GM23248 (cell line): Measurements from ENCODE around the gene SERPINA5. TPM values are rescaled to one million over a fixed set of nuclear protein-coding genes. Genes with fewer than 3 reads are reported as not detected.
"Not testable (repeated sequence)": the region's sequence is repeated elsewhere in the genome, so short reads cannot be mapped to it uniquely, and the experiment has no call there.

Source experiments
- DNase-seq: peaks from one replicate; pipeline ENCODE4 v3.0.0-alpha.2; 2015
- H2AFZ ChIP-seq: fragments of 200-600 bp; sonication (generic); 2 replicates; pipeline ENCODE4 v1.6.1; 2016; ENCODE audit warnings: antibody characterized with exemption
- H3F3A ChIP-seq: fragments of 200-600 bp; sonication (generic); 2 replicates; pipeline ENCODE4 v1.6.1; 2016; ENCODE audit warnings: mild to moderate bottlenecking, antibody characterized with exemption, mixed run types; ENCODE audit not compliant: insufficient read depth
- H3K27ac ChIP-seq: fragments of 200-600 bp; sonication (generic); 2 replicates; pipeline ENCODE4 v1.5.1; 2016; ENCODE audit warnings: mild to moderate bottlenecking
- H3K27me3 ChIP-seq: fragments of 200-600 bp; sonication (generic); replicated peaks from 2 replicates; pipeline ENCODE4 v1.6.1; 2016; ENCODE audit warnings: mild to moderate bottlenecking; ENCODE audit not compliant: insufficient read depth
- H3K36me3 ChIP-seq: fragments of 200-600 bp; sonication (generic); 2 replicates; pipeline ENCODE4 v1.6.1; 2016; ENCODE audit warnings: low read depth, mild to moderate bottlenecking
- H3K4me1 ChIP-seq: fragments of 200-600 bp; sonication (generic); 2 replicates; pipeline ENCODE4 v1.6.1; 2016; ENCODE audit warnings: mild to moderate bottlenecking; ENCODE audit not compliant: insufficient read depth
- H3K4me2 ChIP-seq: fragments of 200-600 bp; sonication (generic); one replicate; pipeline ENCODE4 v1.6.1; 2016; ENCODE audit warnings: mild to moderate bottlenecking; ENCODE audit not compliant: unreplicated experiment
- H3K4me3 ChIP-seq: fragments of 200-600 bp; sonication (generic); 2 replicates; pipeline ENCODE4 v1.5.1; 2016; ENCODE audit warnings: mild to moderate bottlenecking
- H3K79me2 ChIP-seq: fragments of 200-600 bp; sonication (generic); 2 replicates; pipeline ENCODE4 v1.6.1; 2016; ENCODE audit warnings: mild to moderate bottlenecking; ENCODE audit not compliant: insufficient read depth
- H3K9ac ChIP-seq: fragments of 200-600 bp; sonication (generic); 2 replicates; pipeline ENCODE4 v1.6.1; 2016; ENCODE audit warnings: mild to moderate bottlenecking
- H3K9me2 ChIP-seq: fragments of 200-600 bp; sonication (generic); 2 replicates; pipeline ENCODE4 v1.6.1; 2016; ENCODE audit warnings: mixed run types, mild to moderate bottlenecking, moderate library complexity; ENCODE audit not compliant: insufficient read depth
- H3K9me3 ChIP-seq: fragments of 200-600 bp; sonication (generic); one replicate; pipeline ENCODE4 v1.6.1; 2017; ENCODE audit warnings: low read depth
- H4K20me1 ChIP-seq: fragments of 200-600 bp; sonication (generic); 2 replicates; pipeline ENCODE4 v1.6.0; 2016; ENCODE audit not compliant: insufficient read depth
- EZH2 ChIP-seq: fragments of 200-600 bp; sonication (generic); IDR thresholded peaks from 2 replicates; pipeline ENCODE4 v1.6.1; 2018; ENCODE audit warnings: antibody characterized with exemption, mild to moderate bottlenecking; ENCODE audit not compliant: insufficient read depth, poor library complexity, severe bottlenecking
- EZH2phosphoT487 ChIP-seq: fragments of 200-600 bp; sonication (generic); IDR thresholded peaks from 2 replicates; pipeline ENCODE4 v1.6.1; 2018; ENCODE audit warnings: antibody characterized with exemption, moderate library complexity, mild to moderate bottlenecking, low read depth; ENCODE audit not compliant: insufficient read depth
- WGBS, 2 experiments: methylation state at CpG; one replicate each; pipeline ENCODE4 v1.1.6; 2015 to 2017; ENCODE audit warnings: low lambda C conversion rate in 2 of 2, low coverage in 1 of 2; ENCODE audit errors: missing lambda C conversion rate in 2 of 2; 5-methylcytosine and 5-hydroxymethylcytosine counted together
- in situ Hi-C: fragments of 300-500 bp; cut with MboI; formaldehyde crosslinking; loops from 2 replicates; pipeline ENCODE4 v1.15.0; 2020
- polyA plus RNA-seq: library from polyadenylated mRNA; unstranded; fragments of >200 nt; fragmentation: Nextera tagmentation; extraction: Ambion mirVana; gene quantifications from 2 replicates; pipeline ENCODE4 v1.2.1, GENCODE V29; 2016
- total RNA-seq: library from RNA; depleted of rRNA; stranded (reverse); fragments of >200 nt; shearing (Covaris generic); gene quantifications from 2 replicates; pipeline ENCODE4 v1.2.3, GENCODE V29; 2014

SERPINA5 gene
- total and polyA plus RNA-seq, 2 experiments from 2014 or later = not detected

- Histone ChIP-seq H3K4me2 (no peak overlapping the region), H3K9me3 (no peaks in the 10 kb centered on the region), H3F3A (peaks cover 17% of the 10 kb centered on the region; the same call in 1 of the 2 replicates), H3K9me2 (no peaks in the 10 kb centered on the region), H3K27ac (peak overlapping the region; percentile 68; the same call in 1 of the 2 replicates), H2AFZ (no peak overlapping the region), H4K20me1 (no peaks in the 10 kb centered on the region), H3K27me3 (no peaks in the 10 kb centered on the region; the same call in 1 of the 2 replicates), H3K4me1 (peaks cover 36% of the 10 kb centered on the region), H3K9ac (peak overlapping the region; percentile 56; the same call in 1 of the 2 replicates), H3K36me3 (no peaks in the 10 kb centered on the region), H3K4me3 (no peak overlapping the region), H3K79me2 (no peaks in the 10 kb centered on the region)
- TF ChIP-seq EZH2phosphoT487 (no peak), EZH2 (no peak)
- in situ Hi-C loops = no loop called here
- WGBS, 2 experiments = 66 to 68% methylated on average over 5 of the region's 5 CpGs
- DNase-seq = no peak
Observed at GRCh38 chr14:94602722-94603121, 21.5 kb downstream of the SERPINA5 start.

GRCh38 chr14:94605361-94605760 lies 24.1 kb downstream of the SERPINA5 start:
- Histone ChIP-seq H3K27ac (no peak overlapping the region), H3K4me3 (no peak overlapping the region), H3K27me3 (no peaks in the 10 kb centered on the region; the same call in 1 of the 2 replicates), H3K4me1 (peaks cover 25% of the 10 kb centered on the region), H3K9me3 (no peaks in the 10 kb centered on the region), H3K9me2 (no peaks in the 10 kb centered on the region), H3F3A (peaks cover 17% of the 10 kb centered on the region), H3K36me3 (no peaks in the 10 kb centered on the region), H2AFZ (no peak overlapping the region), H3K4me2 (no peak overlapping the region), H3K9ac (no peak overlapping the region), H4K20me1 (no peaks in the 10 kb centered on the region), H3K79me2 (no peaks in the 10 kb centered on the region)
- TF ChIP-seq EZH2 (no peak), EZH2phosphoT487 (no peak)
- no peak for DNase-seq
- in situ Hi-C loops = no loop called here
- 89 to 90% methylated on average over 3 of the region's 3 CpGs for WGBS, 2 experiments

- H4K20me1 ChIP-seq, H3K9me3 ChIP-seq, H3K9ac ChIP-seq, H3K27ac ChIP-seq, H3K27me3 ChIP-seq, H3F3A ChIP-seq, H3K4me2 ChIP-seq, H3K9me2 ChIP-seq, in situ Hi-C loops, H3K79me2 ChIP-seq, H2AFZ ChIP-seq, DNase-seq, H3K4me3 ChIP-seq, H3K36me3 ChIP-seq: not testable (repeated sequence)
- 13 to 18% methylated on average over 1 of the region's 1 CpG for WGBS, 2 experiments
- H3K4me1 ChIP-seq = peaks cover 11% of the 10 kb centered on the region
Observed at GRCh38 chr14:94608966-94609365, 27.7 kb downstream of the SERPINA5 start.

- no peak overlapping the region for H3K27ac ChIP-seq
- no peaks in the 10 kb centered on the region for H3K9me3 ChIP-seq
- no peak overlapping the region for H3K4me3 ChIP-seq
Observed at GRCh38 chr14:94611179-94611578, 30.0 kb downstream of the SERPINA5 start.

GRCh38 chr14:94612174-94612573 lies 30.9 kb downstream of the SERPINA5 start, which contains the start of gene SERPINA3:
TSS of gene SERPINA3 (plus strand) at chr14:94612391. CDS start at chr14:94614442, 2,051 bp downstream.
- in situ Hi-C loops = no loop called here
- H3K79me2 ChIP-seq = no peaks in the 10 kb centered on the region
- peaks cover 8% of the 10 kb centered on the region; the same call in 1 of the 2 replicates for H3F3A ChIP-seq
- no peak within 1 kb of the TSS for H3K27ac ChIP-seq
- WGBS, 2 experiments = 71 to 73% methylated on average over 4 of the region's 4 CpGs
- H3K9me3 ChIP-seq = no peaks in the 10 kb centered on the region
- H3K4me1 ChIP-seq = peaks cover 11% of the 10 kb centered on the region
- TF ChIP-seq EZH2phosphoT487 = no peak
- no peak for TF ChIP-seq EZH2
- no peaks in the 10 kb centered on the region for H4K20me1 ChIP-seq
- no peaks in the 10 kb centered on the region for H3K36me3 ChIP-seq
- no peak within 1 kb of the TSS; the same call in 1 of the 2 replicates for H2AFZ ChIP-seq
- H3K4me3 ChIP-seq = no peak within 1 kb of the TSS
- no peaks in the 10 kb centered on the region for H3K9me2 ChIP-seq
- H3K4me2 ChIP-seq = no peak within 1 kb of the TSS
- H3K27me3 ChIP-seq = no peaks in the 10 kb centered on the region
- H3K9ac ChIP-seq = no peak within 1 kb of the TSS
- DNase-seq = no peak

More at GRCh38 chr14:94611179-94611578, 30.0 kb downstream of the SERPINA5 start:
- H2AFZ ChIP-seq = no peak overlapping the region
- H3F3A ChIP-seq = peaks cover 8% of the 10 kb centered on the region; the same call in 1 of the 2 replicates
- TF ChIP-seq EZH2phosphoT487 (no peak), EZH2 (no peak)
- no peaks in the 10 kb centered on the region for H3K27me3 ChIP-seq
- H3K4me1 ChIP-seq = peaks cover 11% of the 10 kb centered on the region
- in situ Hi-C loops = no loop called here
- H4K20me1 ChIP-seq = no peaks in the 10 kb centered on the region
- H3K36me3 ChIP-seq = no peaks in the 10 kb centered on the region
- no peak for DNase-seq
- no peaks in the 10 kb centered on the region for H3K9me2 ChIP-seq
- H3K4me2 ChIP-seq = no peak overlapping the region
- WGBS, 2 experiments = 94 to 99% methylated on average over 5 of the region's 5 CpGs
- H3K9ac ChIP-seq = no peak overlapping the region
- H3K79me2 ChIP-seq = no peaks in the 10 kb centered on the region
